ENCODE measurements around the gene CDHR2.

The CDHR2 gene

GRCh38 chr5:176524138-176524537, 25.0 kb upstream of the CDHR2 start:
- no peak for DNase-seq (ENCODE audit: low read depth)
- no peak overlapping the region for H3K4me3 ChIP-seq (ENCODE audit: low read depth, low read length)
- TF ChIP-seq CTCF (IDR thresholded peaks at IDR 0.05; ENCODE audit: insufficient read depth, low read depth, low read length, missing control alignments): no peak

DNA sequence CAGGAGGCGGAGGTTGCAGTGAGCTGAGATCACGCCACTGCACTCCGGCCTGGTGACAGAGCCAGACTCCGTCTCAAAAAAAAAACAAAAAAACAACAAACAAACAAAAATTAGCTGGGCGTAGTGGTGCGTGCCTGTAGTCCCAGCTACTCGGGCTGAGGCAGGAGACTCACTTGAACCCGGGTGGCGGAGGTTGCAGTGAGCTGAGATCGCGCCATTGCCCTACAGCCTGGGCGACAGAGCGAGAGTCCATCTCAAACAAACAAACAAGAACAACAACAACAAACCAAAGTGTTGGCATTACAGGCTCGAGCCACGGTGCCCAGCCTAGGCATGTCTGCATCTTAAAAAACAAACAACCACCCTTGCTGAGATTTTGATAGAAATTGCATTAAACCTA, 24.2 kb upstream of the CDHR2 start:
- TF ChIP-seq CTCF (IDR thresholded peaks at IDR 0.05; ENCODE audit: insufficient read depth, low read depth, low read length, missing control alignments): no peak
- no peak overlapping the region for H3K4me3 ChIP-seq (ENCODE audit: low read depth, low read length)
- DNase-seq (ENCODE audit: low read depth): no peak

- TF ChIP-seq CTCF (IDR thresholded peaks at IDR 0.05; ENCODE audit: insufficient read depth, low read depth, low read length, missing control alignments): no peak
- no peak for DNase-seq (ENCODE audit: low read depth)
- no peak overlapping the region for H3K4me3 ChIP-seq (ENCODE audit: low read depth, low read length)
These were observed 23.5 kb upstream of the CDHR2 start for GRCh38 chr5:176525677-176526076.

DNA sequence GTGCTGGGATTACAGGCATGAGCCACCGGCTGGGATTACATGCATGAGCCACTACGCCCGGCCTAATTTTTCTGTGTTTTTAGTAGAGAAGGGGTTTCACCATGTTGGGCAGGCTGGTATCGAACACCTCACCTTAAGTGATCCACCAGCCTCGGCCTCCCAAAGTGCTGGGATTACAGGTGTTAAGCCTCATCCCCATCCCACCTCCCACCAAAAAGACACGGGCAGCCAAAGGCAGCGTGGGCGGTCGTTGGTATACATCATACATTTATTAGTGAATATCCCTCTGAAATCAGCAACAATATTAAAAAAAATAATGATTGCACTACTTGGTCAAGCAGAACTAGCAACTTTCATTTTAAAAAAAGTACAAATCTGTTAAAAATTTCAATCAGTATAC, 22.7 kb upstream of the CDHR2 start:
- H3K4me3 ChIP-seq (ENCODE audit: low read depth, low read length): no peak overlapping the region
- DNase-seq (ENCODE audit: low read depth): no peak
- TF ChIP-seq CTCF (IDR thresholded peaks at IDR 0.05; ENCODE audit: insufficient read depth, low read depth, low read length, missing control alignments): no peak

- TF ChIP-seq CTCF (IDR thresholded peaks at IDR 0.05; ENCODE audit: insufficient read depth, low read depth, low read length, missing control alignments): no peak
These were observed 21.6 kb upstream of the CDHR2 start for GRCh38 chr5:176527246-176528222.

GRCh38 chr5:176528301-176528700, 20.8 kb upstream of the CDHR2 start:
- no peak for TF ChIP-seq CTCF (IDR thresholded peaks at IDR 0.05; ENCODE audit: insufficient read depth, low read depth, low read length, missing control alignments)
- no peak for DNase-seq (ENCODE audit: low read depth)
- no peak overlapping the region for H3K4me3 ChIP-seq (ENCODE audit: low read depth, low read length)

More at GRCh38 chr5:176527246-176528222, 21.6 kb upstream of the CDHR2 start:
- no peak for DNase-seq (ENCODE audit: low read depth)
- no peak overlapping the region for H3K4me3 ChIP-seq (ENCODE audit: low read depth, low read length)

Data from GM12865 (cell line).